Embryonic facial prominence (tissue), 1 donor: ENCODE results near the gene XPO1.
A peak's percentile ranks its signal among the peaks of the same experiment; 100 is the strongest.
"Not testable (repeated sequence)": the region's sequence is repeated elsewhere in the genome, so short reads cannot be mapped to it uniquely, and the experiment has no call there.

Experiments used
- DNase-seq: peaks from one replicate; pipeline ENCODE4 v3.0.0-alpha.2; 2016; ENCODE audit errors: extremely low spot score

The XPO1 gene

GRCh38 chr2:61538200-61538919 lies at the start of gene XPO1:
Gene XPO1, minus strand, starts transcription at chr2:61538356. Its CDS starts 4,459 bp downstream, at chr2:61533897.
- peak; percentile 100 for DNase-seq

GRCh38 chr2:61586928-61587327 lies 48.8 kb upstream of the XPO1 start:
- not testable (repeated sequence) for DNase-seq

- no peak for DNase-seq
Observed at GRCh38 chr2:61585383-61585782, 47.2 kb upstream of the XPO1 start.

- DNase-seq = not testable (repeated sequence)
Observed at GRCh38 chr2:61584368-61584767, 46.2 kb upstream of the XPO1 start.

- no peak for DNase-seq
Observed at GRCh38 chr2:61582165-61582564, 44.0 kb upstream of the XPO1 start.

GRCh38 chr2:61581716-61582115 lies 43.6 kb upstream of the XPO1 start:
- DNase-seq = no peak

- DNase-seq = no peak
Observed at GRCh38 chr2:61575447-61575859, 37.3 kb upstream of the XPO1 start.

- DNase-seq = no peak
Observed at GRCh38 chr2:61566566-61566965, 28.4 kb upstream of the XPO1 start.

GRCh38 chr2:61562615-61563014 lies 24.5 kb upstream of the XPO1 start:
- no peak for DNase-seq

- no peak for DNase-seq
Observed at GRCh38 chr2:61558160-61558559, 20.0 kb upstream of the XPO1 start.

- DNase-seq = no peak
Observed at GRCh38 chr2:61557381-61557780, 19.2 kb upstream of the XPO1 start.

GRCh38 chr2:61554604-61555003 lies 16.4 kb upstream of the XPO1 start:
- DNase-seq = no peak

GRCh38 chr2:61550375-61551209 lies 12.4 kb upstream of the XPO1 start:
- no peak for DNase-seq

- DNase-seq = no peak
Observed at GRCh38 chr2:61549546-61549945, 11.4 kb upstream of the XPO1 start.

GRCh38 chr2:61543062-61543461 lies 4.9 kb upstream of the XPO1 start:
- no peak for DNase-seq

GRCh38 chr2:61540167-61540566 lies 2.0 kb upstream of the XPO1 start:
- not testable (repeated sequence) for DNase-seq

- peak; percentile 40 for DNase-seq
Observed at GRCh38 chr2:61538920-61539520, 864 bp upstream of the XPO1 start.

- DNase-seq = no peak
Observed at GRCh38 chr2:61537950-61538199, 281 bp downstream of the XPO1 start.

- DNase-seq = no peak
Observed at GRCh38 chr2:61537277-61537949, 743 bp downstream of the XPO1 start.

- peak; percentile 77 for DNase-seq
Observed at GRCh38 chr2:61536572-61537276, 1.4 kb downstream of the XPO1 start.

GRCh38 chr2:61536180-61536571 lies 2.0 kb downstream of the XPO1 start:
- no peak for DNase-seq

GRCh38 chr2:61535449-61535848 lies 2.7 kb downstream of the XPO1 start:
- DNase-seq = no peak
